CD4-positive, alpha-beta memory T cell (primary cell): Measurements from ENCODE around the gene MYADML2. TPM values are rescaled to one million over a fixed set of nuclear protein-coding genes. Genes with fewer than 3 reads are reported as not detected.

Experiments
- CTCF ChIA-PET: fragments of 350-600 bp; sonication (Branson Sonifier 250); formaldehyde crosslinking; loops from one replicate; lab custom pipeline; 2021; ENCODE audit warnings: inconsistent platforms; ENCODE audit not compliant: partially characterized antibody; lab: Charles Lee
- POLR2A ChIA-PET: fragments of 350-600 bp; sonication (Branson Sonifier 250); formaldehyde crosslinking; loops from one replicate; lab custom pipeline; 2021; ENCODE audit not compliant: partially characterized antibody; lab: Charles Lee
- DNase-seq, 5 donors: peaks; one replicate each; pipeline versions ENCODE4 v3.0.0 to v3.0.0-alpha.2; 2020 to 2022; ENCODE audit warnings: mixed read lengths in 1 of 5
- H3K27ac ChIP-seq: one replicate; pipeline ENCODE4 v1.7.0; 2013; ENCODE audit warnings: low read depth, low read length
- H3K27me3 ChIP-seq: 2 replicates; pipeline ENCODE4 v1.7.0; 2013; ENCODE audit warnings: mild to moderate bottlenecking, low read length, moderate library complexity; ENCODE audit not compliant: insufficient read depth
- H3K36me3 ChIP-seq: 2 replicates; pipeline ENCODE4 v1.7.0; 2013; ENCODE audit warnings: mild to moderate bottlenecking, low read length, moderate library complexity; ENCODE audit not compliant: insufficient read depth
- H3K4me1 ChIP-seq: 2 replicates; pipeline ENCODE4 v1.7.0; 2013; ENCODE audit warnings: mild to moderate bottlenecking, low read length, moderate library complexity; ENCODE audit not compliant: insufficient read depth
- H3K4me3 ChIP-seq, 2 donors: one replicate each; pipeline ENCODE4 v1.7.0; 2013; ENCODE audit warnings: low read length in 2 of 2, mild to moderate bottlenecking in 1 of 2
- H3K9me3 ChIP-seq, 2 donors: one replicate each; pipeline ENCODE4 v1.7.0; 2013; ENCODE audit warnings: low read length in 2 of 2, control low read depth in 1 of 2; ENCODE audit not compliant: control insufficient read depth in 1 of 2
- H3K27ac Mint-ChIP-seq, 7 donors: one replicate each; pipeline ENCODE4 v1.8.0; 2020 to 2021; ENCODE audit warnings: mixed read lengths in 7 of 7, mild to moderate bottlenecking in 6 of 7, inconsistent platforms in 3 of 7, moderate library complexity in 3 of 7
- H3K27me3 Mint-ChIP-seq, 2 donors: one replicate each; pipeline ENCODE4 v1.8.0; 2020 to 2021; ENCODE audit warnings: mixed read lengths in 2 of 2
- H3K36me3 Mint-ChIP-seq, 2 donors: one replicate each; pipeline ENCODE4 v1.8.0; 2020 to 2021; ENCODE audit warnings: mixed read lengths in 2 of 2, inconsistent platforms in 1 of 2, mild to moderate bottlenecking in 1 of 2
- H3K4me1 Mint-ChIP-seq, 4 donors: one replicate each; pipeline ENCODE4 v1.8.0; 2020 to 2021; ENCODE audit warnings: mixed read lengths in 4 of 4, mild to moderate bottlenecking in 1 of 4
- H3K4me3 Mint-ChIP-seq, 8 donors: one replicate each; pipeline ENCODE4 v1.8.0; 2020 to 2021; ENCODE audit warnings: mixed read lengths in 8 of 8, mild to moderate bottlenecking in 7 of 8, moderate library complexity in 6 of 8, inconsistent platforms in 3 of 8
- H3K9me3 Mint-ChIP-seq, 8 donors: one replicate each; pipeline ENCODE4 v1.8.0; 2020 to 2021; ENCODE audit warnings: mixed read lengths in 8 of 8, mild to moderate bottlenecking in 5 of 8, inconsistent platforms in 3 of 8, moderate library complexity in 1 of 8
- intact Hi-C: fragments of 100-400 bp; cut with micrococcal nuclease; formaldehyde crosslinking; loops from one replicate; pipeline ENCODE4 v1.15.1; 2023
- polyA plus RNA-seq, 2 donors: library from polyadenylated mRNA; unstranded; fragments of 300-500 nt; fragmentation: Illumina TruSeq; gene quantifications; one replicate each; pipeline ENCODE4 v1.2.3, GENCODE V29; 2021
- total RNA-seq, 2 experiments: library from RNA; stranded (reverse); gene quantifications; one replicate each; pipeline ENCODE4 v1.2.3, GENCODE V29; 2021

The MYADML2 gene
- total and polyA plus RNA-seq, 4 experiments from 2014 or later, result not detected

- POLR2A ChIA-PET, result no interaction called here
- peaks cover 0 to 13% (median 1%) of the 10 kb centered on the region in 4 donors for H3K4me1 Mint-ChIP-seq
- Histone ChIP-seq H3K36me3 (no peaks in the 10 kb centered on the region), H3K27me3 (no peaks in the 10 kb centered on the region), H3K9me3 (no peaks in the 10 kb centered on the region), H3K4me1 (peaks cover 9% of the 10 kb centered on the region), H3K27ac (no peak overlapping the region), H3K4me3 (no peak overlapping the region)
- CTCF ChIA-PET, result interaction anchor here (1.4 kb wide), 1 partner anchor 19 kb away, joined by 3 read pairs; no protein-coding TSS in a partner anchor
- DNase-seq, result no peak
- H3K4me3 Mint-ChIP-seq, result no peak overlapping the region
- intact Hi-C loops, result no loop called here
- no peaks in the 10 kb centered on the region for H3K36me3 Mint-ChIP-seq
- H3K27me3 Mint-ChIP-seq, result peaks cover 2 to 5% of the 10 kb centered on the region in 2 donors
- H3K9me3 Mint-ChIP-seq, result no peaks in the 10 kb centered on the region
- no peak overlapping the region for H3K27ac Mint-ChIP-seq
These were observed 6.2 kb downstream of the MYADML2 start for GRCh38 chr17:81940538-81941483.

- intact Hi-C loops, result no loop called here
- H3K9me3 Mint-ChIP-seq, result no peaks in the 10 kb centered on the region
- Histone ChIP-seq H3K36me3 (no peaks in the 10 kb centered on the region), H3K9me3 (no peaks in the 10 kb centered on the region), H3K4me1 (peaks cover 9% of the 10 kb centered on the region), H3K4me3 (no peak overlapping the region), H3K27ac (no peak overlapping the region), H3K27me3 (no peaks in the 10 kb centered on the region)
- no peak for DNase-seq
- CTCF ChIA-PET, result no interaction called here
- no peak overlapping the region for H3K4me3 Mint-ChIP-seq
- H3K27me3 Mint-ChIP-seq, result peaks cover 2 to 5% of the 10 kb centered on the region in 2 donors
- POLR2A ChIA-PET, result no interaction called here
- no peak overlapping the region for H3K27ac Mint-ChIP-seq
- no peaks in the 10 kb centered on the region for H3K36me3 Mint-ChIP-seq
- H3K4me1 Mint-ChIP-seq, result peaks cover 0 to 16% (median 3%) of the 10 kb centered on the region in 4 donors
These were observed 7.1 kb downstream of the MYADML2 start for GRCh38 chr17:81939881-81940385.

- no peak overlapping the region for H3K27ac ChIP-seq
- Mint-ChIP-seq H3K36me3 (no peaks in the 10 kb centered on the region), H3K27me3 (peaks cover 2 to 5% of the 10 kb centered on the region in 2 donors), H3K27ac (no peak overlapping the region), H3K9me3 (no peaks in the 10 kb centered on the region), H3K4me1 (peaks cover 0 to 16% (median 3%) of the 10 kb centered on the region in 4 donors), H3K4me3 (peak overlapping the region in 1 of 8 donors; percentile 46)
- CTCF ChIA-PET, result no interaction called here
- intact Hi-C loops, result no loop called here
- POLR2A ChIA-PET, result no interaction called here
- no peaks in the 10 kb centered on the region for H3K9me3 ChIP-seq
- H3K36me3 ChIP-seq, result no peaks in the 10 kb centered on the region
- no peak for DNase-seq
- peaks cover 9% of the 10 kb centered on the region for H3K4me1 ChIP-seq
- H3K4me3 ChIP-seq, result no peak overlapping the region
- no peaks in the 10 kb centered on the region for H3K27me3 ChIP-seq
These were observed 7.8 kb downstream of the MYADML2 start for GRCh38 chr17:81939218-81939617.

GRCh38 chr17:81935709-81936084 is 11.3 kb downstream of the MYADML2 start:
- ChIA-PET CTCF (no interaction called here), POLR2A (interaction anchor here (3.3 kb wide), 1 partner anchor 9 kb away, joined by 17 read pairs; the partner anchor contains the start of gene MAFG)
- no peak overlapping the region for H3K4me3 ChIP-seq
- H3K36me3 Mint-ChIP-seq, result no peaks in the 10 kb centered on the region
- H3K9me3 ChIP-seq, result no peaks in the 10 kb centered on the region
- DNase-seq, result no peak
- H3K4me1 ChIP-seq, result peaks cover 9% of the 10 kb centered on the region
- H3K27ac ChIP-seq, result no peak overlapping the region
- peak overlapping the region in 2 of 7 donors; percentile 74 to 78 for H3K27ac Mint-ChIP-seq
- intact Hi-C loops, result no loop called here
- H3K27me3 ChIP-seq, result no peaks in the 10 kb centered on the region
- H3K36me3 ChIP-seq, result no peaks in the 10 kb centered on the region
- peak overlapping the region in 6 of 8 donors; percentile 29 to 64 (median 49) for H3K4me3 Mint-ChIP-seq
- H3K4me1 Mint-ChIP-seq, result peaks cover 0 to 16% (median 3%) of the 10 kb centered on the region in 4 donors
- H3K9me3 Mint-ChIP-seq, result no peaks in the 10 kb centered on the region
- peaks cover 5 to 11% of the 10 kb centered on the region in 2 donors for H3K27me3 Mint-ChIP-seq

GRCh38 chr17:81934850-81935708 is 12.0 kb downstream of the MYADML2 start:
- H3K36me3 ChIP-seq, result no peaks in the 10 kb centered on the region
- no peak overlapping the region for H3K27ac Mint-ChIP-seq
- H3K4me3 ChIP-seq, result no peak overlapping the region
- ChIA-PET POLR2A (interaction anchor here (1.3 kb wide), 1 partner anchor 9 kb away, joined by 3 read pairs; no protein-coding TSS in a partner anchor), CTCF (no interaction called here)
- H3K27me3 ChIP-seq, result no peaks in the 10 kb centered on the region
- H3K9me3 Mint-ChIP-seq, result no peaks in the 10 kb centered on the region
- H3K9me3 ChIP-seq, result no peaks in the 10 kb centered on the region
- peaks cover 9% of the 10 kb centered on the region for H3K4me1 ChIP-seq
- no peak overlapping the region for H3K27ac ChIP-seq
- no peak for DNase-seq
- intact Hi-C loops, result no loop called here
- H3K4me3 Mint-ChIP-seq, result peak overlapping the region in 4 of 8 donors; percentile 29 to 64 (median 52)
- peaks cover 0 to 16% (median 3%) of the 10 kb centered on the region in 4 donors for H3K4me1 Mint-ChIP-seq
- peaks cover 0 to 9% of the 10 kb centered on the region in 2 donors for H3K27me3 Mint-ChIP-seq
- no peaks in the 10 kb centered on the region for H3K36me3 Mint-ChIP-seq

- H3K27me3 ChIP-seq, result peaks cover under 1% of the 10 kb centered on the region
- no peak for DNase-seq
- Mint-ChIP-seq H3K36me3 (no peaks in the 10 kb centered on the region), H3K4me1 (peaks cover 0 to 16% (median 3%) of the 10 kb centered on the region in 4 donors), H3K27ac (no peak overlapping the region), H3K27me3 (peaks cover 0 to 9% of the 10 kb centered on the region in 2 donors), H3K9me3 (no peaks in the 10 kb centered on the region), H3K4me3 (no peak overlapping the region)
- POLR2A ChIA-PET, result interaction anchor here (1.3 kb wide), 1 partner anchor 9 kb away, joined by 3 read pairs; no protein-coding TSS in a partner anchor
- no peaks in the 10 kb centered on the region for H3K36me3 ChIP-seq
- no peak overlapping the region for H3K4me3 ChIP-seq
- CTCF ChIA-PET, result no interaction called here
- H3K9me3 ChIP-seq, result no peaks in the 10 kb centered on the region
- H3K4me1 ChIP-seq, result peaks cover 9% of the 10 kb centered on the region
- intact Hi-C loops, result no loop called here
- no peak overlapping the region for H3K27ac ChIP-seq
These were observed 12.8 kb downstream of the MYADML2 start for GRCh38 chr17:81934098-81934757.
